Measurements from ENCODE around the gene MAML1. TPM values are rescaled to one million over a fixed set of nuclear protein-coding genes. Genes with fewer than 3 reads are reported as not detected.

Gene MAML1
- total RNA-seq, 2 donors from 2014 or later, result 29.7 TPM

GRCh38 chr5:179817470-179817840, 84.8 kb downstream of the MAML1 start:
- H3K9me3 ChIP-seq, result no peaks in the 10 kb centered on the region
- H3K36me3 ChIP-seq, result no peaks in the 10 kb centered on the region
- DNase-seq, result no peak
- TF ChIP-seq CTCF (IDR thresholded peaks at IDR 0.05), result no peak
- no peaks in the 10 kb centered on the region for H3K27me3 ChIP-seq
- peak overlapping the region; percentile 63 to 72 for H3K9ac ChIP-seq (ENCODE audit: low read depth in 2 of 2, low read length in 2 of 2)
- H3K4me1 ChIP-seq, result peaks cover 26% of the 10 kb centered on the region
- peak overlapping the region; percentile 42 for H3K4me3 ChIP-seq
- intact Hi-C loops (cut with DNase I), result no loop called here
- H3K27ac ChIP-seq, result peak overlapping the region; percentile 100

- TF ChIP-seq CTCF (IDR thresholded peaks at IDR 0.05), result no peak
- no peaks in the 10 kb centered on the region for H3K27me3 ChIP-seq
- no peak for DNase-seq
- H3K9ac ChIP-seq (ENCODE audit: low read depth in 2 of 2, low read length in 2 of 2), result peak overlapping the region; percentile 94 to 100
- H3K9me3 ChIP-seq, result no peaks in the 10 kb centered on the region
- H3K4me1 ChIP-seq, result peaks cover 33% of the 10 kb centered on the region
- peak overlapping the region; percentile 20 for H3K4me3 ChIP-seq
- no peaks in the 10 kb centered on the region for H3K36me3 ChIP-seq
- H3K27ac ChIP-seq, result peak overlapping the region; percentile 100
- intact Hi-C loops (cut with DNase I), result no loop called here
Observed at GRCh38 chr5:179817890-179818745, 85.5 kb downstream of the MAML1 start.

- Histone ChIP-seq H3K27me3 (no peaks in the 10 kb centered on the region), H3K36me3 (peaks cover 4% of the 10 kb centered on the region), H3K27ac (peak overlapping the region; percentile 100), H3K4me3 (peak overlapping the region; percentile 20), H3K4me1 (peaks cover 37% of the 10 kb centered on the region), H3K9ac (ENCODE audit: low read depth in 2 of 2, low read length in 2 of 2) (peak overlapping the region; percentile 94 to 100), H3K9me3 (no peaks in the 10 kb centered on the region)
- intact Hi-C loops (cut with DNase I), result no loop called here
- peak; percentile 96 for DNase-seq
- TF ChIP-seq CTCF (IDR thresholded peaks at IDR 0.05), result no peak
Observed at GRCh38 chr5:179818746-179819295, 86.2 kb downstream of the MAML1 start.

GRCh38 chr5:179819296-179820126, 86.9 kb downstream of the MAML1 start:
- no peak for TF ChIP-seq CTCF (IDR thresholded peaks at IDR 0.05)
- H3K27ac ChIP-seq, result peak overlapping the region; percentile 100
- H3K9me3 ChIP-seq, result no peaks in the 10 kb centered on the region
- intact Hi-C loops (cut with DNase I), result no loop called here
- no peaks in the 10 kb centered on the region for H3K27me3 ChIP-seq
- peaks cover 44% of the 10 kb centered on the region for H3K4me1 ChIP-seq
- peak; percentile 67 for DNase-seq
- peak overlapping the region; percentile 94 to 100 for H3K9ac ChIP-seq (ENCODE audit: low read depth in 2 of 2, low read length in 2 of 2)
- H3K36me3 ChIP-seq, result peaks cover 10% of the 10 kb centered on the region
- peak overlapping the region; percentile 100 for H3K4me3 ChIP-seq

GRCh38 chr5:179820127-179820482, 87.5 kb downstream of the MAML1 start:
- H3K9me3 ChIP-seq, result no peaks in the 10 kb centered on the region
- peak overlapping the region; percentile 100 for H3K4me3 ChIP-seq
- H3K9ac ChIP-seq (ENCODE audit: low read depth in 2 of 2, low read length in 2 of 2), result peak overlapping the region; percentile 94 to 100
- peak overlapping the region; percentile 100 for H3K27ac ChIP-seq
- intact Hi-C loops (cut with DNase I), result no loop called here
- peaks cover 10% of the 10 kb centered on the region for H3K36me3 ChIP-seq
- DNase-seq, result no peak
- H3K27me3 ChIP-seq, result no peaks in the 10 kb centered on the region
- peaks cover 49% of the 10 kb centered on the region for H3K4me1 ChIP-seq
- TF ChIP-seq CTCF (IDR thresholded peaks at IDR 0.05), result no peak

All from colonic mucosa (tissue), 4 donors.